ENCODE measurements around the gene CD300LD. TPM values are rescaled to one million over a fixed set of nuclear protein-coding genes. Genes with fewer than 3 reads are reported as not detected.

CD300LD gene
- total RNA-seq, 1 donor from 2014 or later = not detected

- no peaks in the 10 kb centered on the region for H3K9me3 Mint-ChIP-seq (ENCODE audit: unreplicated experiment)
- DNase-seq (ENCODE audit: extremely low spot score, unreplicated experiment) = no peak
- H3K36me3 Mint-ChIP-seq (ENCODE audit: unreplicated experiment) = no peaks in the 10 kb centered on the region
- no peaks in the 10 kb centered on the region for H3K4me1 Mint-ChIP-seq (ENCODE audit: unreplicated experiment)
- no peak for TF ChIP-seq CTCF (IDR thresholded peaks at IDR 0.05)
- H3K27me3 Mint-ChIP-seq (ENCODE audit: unreplicated experiment) = peaks cover 5% of the 10 kb centered on the region
- no peak overlapping the region for H3K4me3 Mint-ChIP-seq (ENCODE audit: unreplicated experiment)
- H3K27ac Mint-ChIP-seq (ENCODE audit: unreplicated experiment) = no peak overlapping the region
Observed at GRCh38 chr17:74625661-74626060, 33.6 kb upstream of the CD300LD start.

- no peak for TF ChIP-seq CTCF (IDR thresholded peaks at IDR 0.05)
- Mint-ChIP-seq H3K36me3 (ENCODE audit: unreplicated experiment) (no peaks in the 10 kb centered on the region), H3K27ac (ENCODE audit: unreplicated experiment) (no peak overlapping the region), H3K9me3 (ENCODE audit: unreplicated experiment) (no peaks in the 10 kb centered on the region), H3K27me3 (ENCODE audit: unreplicated experiment) (no peaks in the 10 kb centered on the region), H3K4me3 (ENCODE audit: unreplicated experiment) (no peak overlapping the region), H3K4me1 (ENCODE audit: unreplicated experiment) (no peaks in the 10 kb centered on the region)
- no peak for DNase-seq (ENCODE audit: extremely low spot score, unreplicated experiment)
Observed at GRCh38 chr17:74624131-74624530, 32.0 kb upstream of the CD300LD start.

- no peak for DNase-seq (ENCODE audit: extremely low spot score, unreplicated experiment)
- Mint-ChIP-seq H3K9me3 (ENCODE audit: unreplicated experiment) (no peaks in the 10 kb centered on the region), H3K4me1 (ENCODE audit: unreplicated experiment) (no peaks in the 10 kb centered on the region), H3K36me3 (ENCODE audit: unreplicated experiment) (no peaks in the 10 kb centered on the region), H3K4me3 (ENCODE audit: unreplicated experiment) (no peak within 1 kb of the TSS), H3K27me3 (ENCODE audit: unreplicated experiment) (no peaks in the 10 kb centered on the region), H3K27ac (ENCODE audit: unreplicated experiment) (no peak within 1 kb of the TSS)
- no peak for TF ChIP-seq CTCF (IDR thresholded peaks at IDR 0.05)
Observed at GRCh38 chr17:74623693-74624093, 31.6 kb upstream of the CD300LD start, which contains the start of gene CD300E. CD300E (minus strand) TSS chr17:74623738; CDS start chr17:74623621, 117 bp downstream.

- Mint-ChIP-seq H3K27ac (ENCODE audit: unreplicated experiment) (no peak overlapping the region), H3K4me3 (ENCODE audit: unreplicated experiment) (no peak overlapping the region), H3K4me1 (ENCODE audit: unreplicated experiment) (no peaks in the 10 kb centered on the region), H3K27me3 (ENCODE audit: unreplicated experiment) (no peaks in the 10 kb centered on the region), H3K9me3 (ENCODE audit: unreplicated experiment) (no peaks in the 10 kb centered on the region), H3K36me3 (ENCODE audit: unreplicated experiment) (no peaks in the 10 kb centered on the region)
- TF ChIP-seq CTCF (IDR thresholded peaks at IDR 0.05) = no peak
- DNase-seq (ENCODE audit: extremely low spot score, unreplicated experiment) = no peak
Observed at GRCh38 chr17:74619077-74619673, 27.1 kb upstream of the CD300LD start.

- Mint-ChIP-seq H3K4me3 (ENCODE audit: unreplicated experiment) (no peak overlapping the region), H3K36me3 (ENCODE audit: unreplicated experiment) (no peaks in the 10 kb centered on the region), H3K9me3 (ENCODE audit: unreplicated experiment) (no peaks in the 10 kb centered on the region), H3K27ac (ENCODE audit: unreplicated experiment) (no peak overlapping the region), H3K4me1 (ENCODE audit: unreplicated experiment) (no peaks in the 10 kb centered on the region), H3K27me3 (ENCODE audit: unreplicated experiment) (no peaks in the 10 kb centered on the region)
- DNase-seq (ENCODE audit: extremely low spot score, unreplicated experiment) = no peak
- no peak for TF ChIP-seq CTCF (IDR thresholded peaks at IDR 0.05)
Observed at GRCh38 chr17:74618451-74618850, 26.4 kb upstream of the CD300LD start.
